ENCODE results near the gene ZNF274. TPM values are rescaled to one million over a fixed set of nuclear protein-coding genes. Genes with fewer than 3 reads are reported as not detected.
"Not testable (repeated sequence)": the region's sequence is repeated elsewhere in the genome, so short reads cannot be mapped to it uniquely, and the experiment has no call there.

Gene ZNF274
- total RNA-seq (2014; rRNA removed; shearing (Covaris generic); ENCODE audit: low replicate concordance): 4.7 and 5.4 TPM in 2 replicates

DNA sequence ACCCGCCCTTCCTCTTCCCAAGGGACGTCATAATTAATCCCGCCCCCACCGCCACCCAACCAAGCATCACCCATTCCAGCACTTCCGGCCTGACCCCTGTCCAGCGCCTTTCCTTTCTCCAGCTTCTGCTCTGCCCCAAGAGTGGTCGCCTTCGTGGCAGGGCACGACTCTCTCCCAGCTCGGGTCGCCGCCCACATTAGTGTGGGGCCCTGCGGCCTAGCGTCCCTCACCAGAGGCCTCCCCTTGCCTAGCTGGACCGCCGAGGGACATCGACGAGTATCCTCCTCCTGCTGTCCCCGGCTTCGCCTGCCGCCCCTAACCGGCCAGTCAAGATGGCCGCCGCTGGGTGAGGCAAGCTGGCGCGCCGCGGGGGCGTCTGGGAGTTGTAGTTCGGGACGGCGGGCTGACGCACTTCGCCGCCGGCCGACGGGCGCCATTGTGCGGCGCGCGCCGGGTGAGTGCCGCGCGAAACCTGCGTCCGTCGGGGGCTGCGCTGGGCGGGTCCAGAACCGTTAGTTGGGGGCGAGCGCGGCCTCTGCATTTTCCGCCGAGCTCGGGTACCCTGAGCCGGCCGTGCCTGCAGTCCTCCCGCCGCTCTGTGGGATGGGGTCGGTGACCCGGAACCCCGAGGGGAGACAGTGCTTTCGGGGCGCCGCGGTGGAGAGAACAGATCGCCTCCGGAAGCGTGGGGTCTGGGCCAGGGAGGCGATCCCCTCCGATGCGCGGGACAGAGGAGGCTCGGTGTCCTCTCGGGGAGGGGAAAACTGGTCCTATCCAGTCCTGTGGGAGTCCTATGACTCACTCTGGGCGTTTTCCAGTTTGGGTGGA lies at the start of gene ZNF274:
ZNF274 (plus strand) TSS at position 73 of the 828 bp plus-strand sequence. CDS start 905 bp downstream, outside the sequence.
- H3K4me3 ChIP-seq: peak within 1 kb of the TSS; percentile 59
- DNase-seq: peak; percentile 86
- peaks cover 55% of the 10 kb centered on the region for H3K9me3 ChIP-seq
- peaks cover 5% of the 10 kb centered on the region; the same call in 1 of the 2 replicates for H3K36me3 ChIP-seq
- H3K27me3 ChIP-seq: no peaks in the 10 kb centered on the region

DNA sequence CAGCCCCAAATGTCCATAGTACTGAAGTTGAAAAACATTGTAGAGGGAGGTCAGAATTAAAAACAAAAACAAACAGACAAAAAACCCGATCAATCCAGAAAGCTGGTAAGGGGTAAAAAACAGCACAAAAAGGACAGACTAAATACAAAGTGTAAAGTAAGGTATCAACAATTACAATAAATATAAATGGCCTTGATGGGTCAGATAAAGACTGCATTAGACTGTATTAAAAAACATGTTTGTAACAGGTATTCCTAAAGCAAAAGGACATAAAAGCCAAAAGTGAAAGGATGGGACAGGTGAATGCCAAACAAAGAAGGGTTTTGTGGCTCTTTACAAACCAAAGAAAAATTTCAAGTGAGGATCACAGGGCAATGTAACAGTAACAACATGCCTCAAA lies 48.6 kb upstream of the ZNF274 start:
- Histone ChIP-seq H3K36me3 (peaks cover 16% of the 10 kb centered on the region), H3K27me3 (no peaks in the 10 kb centered on the region), H3K4me3 (no peak overlapping the region), H3K9me3 (peaks cover 58% of the 10 kb centered on the region)
- DNase-seq: no peak

DNA sequence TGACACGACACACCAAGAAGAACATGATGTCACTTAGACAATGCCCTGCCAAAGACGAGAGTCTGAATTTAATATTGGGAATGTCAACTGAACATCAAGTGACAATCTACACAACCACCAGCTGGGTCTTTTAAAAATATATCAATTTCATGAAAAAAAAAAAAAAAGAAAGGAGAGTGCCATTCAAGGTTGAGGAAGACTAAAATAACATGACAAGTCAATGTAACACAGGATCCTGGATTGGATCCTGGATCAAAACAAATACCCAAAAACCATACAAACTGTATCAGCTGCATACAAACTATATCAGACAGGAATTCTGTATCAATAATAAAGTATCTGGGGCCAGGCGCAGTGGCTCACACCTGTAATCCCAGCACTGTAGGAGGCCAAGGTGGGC lies 37.0 kb upstream of the ZNF274 start:
- Histone ChIP-seq H3K27me3 (no peaks in the 10 kb centered on the region), H3K36me3 (peaks cover 7% of the 10 kb centered on the region), H3K9me3 (peaks cover 31% of the 10 kb centered on the region), H3K4me3 (no peak overlapping the region)
- no peak for DNase-seq

DNA sequence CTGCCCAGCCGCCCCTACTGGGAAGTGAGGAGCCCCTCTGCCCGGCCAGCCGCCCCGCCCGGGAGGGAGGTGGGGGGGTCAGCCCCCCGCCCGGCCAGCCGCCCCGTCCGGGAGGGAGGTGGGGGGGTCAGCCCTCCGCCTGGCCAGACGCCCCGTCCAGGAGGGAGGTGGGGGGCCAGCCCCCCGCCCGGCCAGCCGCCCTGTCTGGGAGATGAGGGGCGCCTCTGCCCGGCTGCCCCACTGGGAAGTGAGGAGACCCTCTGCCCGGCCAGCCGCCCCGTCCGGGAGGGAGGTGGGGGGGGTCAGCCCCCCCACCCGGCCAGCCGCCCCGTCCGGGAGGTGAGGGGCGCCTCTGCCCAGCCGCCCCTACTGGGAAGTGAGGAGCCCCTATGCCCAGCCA lies 35.4 kb upstream of the ZNF274 start:
- H3K9me3 ChIP-seq: peaks cover 35% of the 10 kb centered on the region
- H3K27me3 ChIP-seq, H3K4me3 ChIP-seq, H3K36me3 ChIP-seq, DNase-seq: not testable (repeated sequence)

DNA sequence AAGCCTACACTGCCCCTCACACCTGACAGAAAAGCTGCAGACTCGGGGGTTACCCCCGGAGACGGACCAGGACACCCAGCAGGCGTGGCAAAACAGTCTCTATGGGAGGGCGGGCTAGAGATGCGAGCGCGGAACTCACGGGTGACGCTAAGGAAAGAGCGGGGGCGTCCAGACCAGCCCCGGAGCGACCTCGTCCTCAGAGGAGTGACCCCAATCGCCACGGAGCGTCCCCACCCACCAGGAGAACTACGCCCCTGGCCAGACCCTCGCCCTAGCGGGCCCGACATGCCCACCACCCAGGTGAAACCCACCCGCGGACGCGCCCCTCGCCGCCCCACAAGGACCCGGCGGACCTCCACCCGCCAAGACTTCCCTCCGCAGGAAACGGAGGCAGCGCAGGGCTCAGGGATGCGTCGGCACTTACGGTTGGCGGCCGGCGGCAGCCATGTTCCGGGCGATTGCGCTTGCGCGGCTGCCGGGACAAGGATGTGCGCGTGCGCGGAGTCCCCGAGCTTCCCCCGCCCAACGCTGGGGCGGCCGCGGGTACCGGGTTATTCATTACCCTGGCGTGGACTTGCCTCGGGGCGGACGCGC lies 32.4 kb upstream of the ZNF274 start, which contains the start of gene ZNF329:
ZNF329 (minus strand) TSS at position 462 of the 594 bp plus-strand sequence. CDS start 21,286 bp downstream, outside the sequence.
- Histone ChIP-seq H3K4me3 (peak within 1 kb of the TSS; percentile 81), H3K27me3 (no peaks in the 10 kb centered on the region), H3K9me3 (peaks cover 42% of the 10 kb centered on the region), H3K36me3 (no peaks in the 10 kb centered on the region)
- DNase-seq: peak; percentile 84

DNA sequence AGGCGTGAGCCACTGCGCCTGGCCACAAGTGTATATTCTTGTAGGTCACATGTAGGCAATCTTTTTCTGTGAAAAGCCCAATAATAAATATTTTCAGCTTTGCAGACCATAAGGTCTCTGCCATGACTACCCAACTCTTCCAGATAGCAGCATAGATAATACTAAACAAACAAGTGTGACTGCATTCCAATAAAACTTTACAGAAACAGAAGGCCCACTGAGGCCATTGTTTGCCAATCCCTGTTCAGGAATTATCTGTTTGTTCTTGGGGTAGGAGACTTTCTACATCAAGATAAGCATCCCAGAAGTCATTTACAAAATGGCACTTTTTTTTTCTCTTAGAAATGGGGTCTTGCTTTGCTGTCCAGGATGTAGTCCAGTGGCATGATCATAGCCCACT lies 29.5 kb upstream of the ZNF274 start:
- no peak for DNase-seq
- H3K27me3 ChIP-seq: no peaks in the 10 kb centered on the region
- peaks cover 44% of the 10 kb centered on the region for H3K9me3 ChIP-seq
- H3K36me3 ChIP-seq: no peaks in the 10 kb centered on the region
- H3K4me3 ChIP-seq: no peak overlapping the region

DNA sequence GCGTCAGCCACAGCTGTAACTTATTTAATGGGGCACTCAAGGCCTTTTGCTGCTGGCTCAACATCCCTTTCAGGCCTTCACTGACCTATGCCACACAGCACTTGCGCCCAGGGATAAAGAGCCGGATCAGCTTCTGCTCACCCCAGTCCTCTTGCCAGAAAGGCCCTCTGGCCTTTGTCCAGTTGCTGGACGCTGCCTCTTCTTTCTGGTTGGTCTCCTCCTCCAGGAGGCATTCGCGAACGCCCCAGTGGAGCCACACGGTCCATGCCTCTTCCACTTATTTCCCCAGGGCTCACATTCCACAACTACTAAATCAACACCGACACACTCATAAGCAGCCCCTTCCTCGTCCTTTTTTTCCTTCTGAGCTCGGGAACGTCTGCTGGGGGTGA lies 28.6 kb upstream of the ZNF274 start:
- Histone ChIP-seq H3K36me3 (no peaks in the 10 kb centered on the region), H3K9me3 (peaks cover 42% of the 10 kb centered on the region), H3K4me3 (no peak overlapping the region), H3K27me3 (no peaks in the 10 kb centered on the region)
- DNase-seq: no peak

DNA sequence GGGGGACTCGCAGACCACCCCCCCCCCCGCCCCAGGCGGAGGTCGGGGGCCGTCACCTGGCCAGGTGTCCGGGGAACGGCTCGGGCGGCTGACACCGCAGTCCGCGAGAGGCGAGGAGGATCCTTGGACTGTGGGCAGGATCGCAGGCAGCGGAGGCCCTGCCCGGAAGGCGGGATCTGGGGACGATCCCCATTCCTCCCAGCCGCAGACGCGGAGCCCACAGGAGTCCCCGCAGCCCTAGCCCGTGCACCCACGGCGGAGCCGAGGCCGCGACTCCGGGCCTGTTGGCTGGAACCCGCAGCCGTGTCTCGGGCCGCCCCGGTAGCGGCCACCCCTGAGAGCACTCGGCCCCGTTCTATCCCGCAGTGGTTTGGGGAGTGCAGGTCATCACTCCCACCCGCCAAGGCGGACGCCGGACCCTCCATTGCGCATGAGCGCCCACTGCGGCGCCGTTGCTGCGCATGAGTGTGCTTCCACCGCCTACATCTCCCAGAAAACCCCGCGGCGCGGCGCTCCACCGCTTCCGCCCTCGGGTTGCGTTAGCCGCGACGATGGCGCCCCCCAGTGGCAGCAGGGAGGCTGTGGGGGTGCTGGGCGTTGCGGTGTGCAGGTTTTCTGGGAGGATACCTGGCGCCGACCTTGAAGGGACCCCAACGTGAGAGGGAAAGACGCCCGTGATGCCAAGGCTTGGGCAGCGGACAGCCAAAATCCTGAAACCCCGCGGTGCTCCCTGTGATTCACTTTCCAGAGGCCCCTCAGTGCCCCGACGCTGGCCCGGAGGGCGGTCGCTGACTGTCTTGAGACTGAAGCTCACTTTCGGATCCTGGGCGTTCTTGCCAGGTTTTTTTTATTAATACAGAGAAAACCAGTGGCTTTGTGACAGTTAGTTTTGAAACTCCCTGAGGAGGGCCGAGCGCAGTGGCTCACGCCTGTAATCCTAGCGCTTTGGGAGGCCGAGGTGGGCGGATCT lies 27.9 kb upstream of the ZNF274 start:
- Histone ChIP-seq H3K9me3 (peaks cover 35% of the 10 kb centered on the region), H3K27me3 (no peaks in the 10 kb centered on the region), H3K36me3 (no peaks in the 10 kb centered on the region), H3K4me3 (no peak overlapping the region)
- no peak for DNase-seq

DNA sequence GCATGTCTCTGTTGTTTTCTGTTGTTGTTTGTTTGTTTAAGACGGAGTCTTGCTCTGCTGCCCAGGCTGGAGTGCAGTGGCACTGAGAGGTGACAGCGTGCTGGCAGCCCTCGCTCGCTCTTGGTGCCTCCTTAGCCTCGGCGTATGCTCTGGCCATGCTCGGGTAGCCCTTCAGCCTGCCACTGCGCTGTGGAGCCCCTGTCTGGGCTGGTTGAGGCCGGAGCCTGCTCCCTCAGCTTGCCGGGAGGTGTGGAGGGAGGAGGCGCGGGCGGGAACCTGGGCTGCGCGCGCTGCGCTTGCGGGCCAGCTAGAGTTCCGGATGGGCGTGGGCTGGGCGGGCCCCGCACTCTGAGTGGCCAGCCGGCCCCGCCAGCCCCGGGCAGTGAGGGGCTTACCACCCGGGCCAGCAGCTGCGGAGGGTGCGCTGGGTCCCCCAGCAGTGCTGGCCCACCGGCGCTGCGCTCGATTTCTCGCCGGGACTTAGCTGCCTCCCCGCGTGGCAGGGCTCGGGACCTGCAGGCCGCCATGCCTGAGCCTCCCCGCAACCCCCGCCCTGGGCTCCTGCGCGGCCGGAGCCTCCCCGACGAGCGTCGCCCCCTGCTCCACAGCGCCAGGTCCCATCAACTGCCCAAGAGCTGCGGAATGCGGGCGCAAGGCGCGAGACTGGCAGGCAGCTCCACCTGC lies 25.7 kb upstream of the ZNF274 start:
- no peak overlapping the region for H3K4me3 ChIP-seq
- peaks cover 32% of the 10 kb centered on the region for H3K9me3 ChIP-seq
- no peaks in the 10 kb centered on the region for H3K36me3 ChIP-seq

DNA sequence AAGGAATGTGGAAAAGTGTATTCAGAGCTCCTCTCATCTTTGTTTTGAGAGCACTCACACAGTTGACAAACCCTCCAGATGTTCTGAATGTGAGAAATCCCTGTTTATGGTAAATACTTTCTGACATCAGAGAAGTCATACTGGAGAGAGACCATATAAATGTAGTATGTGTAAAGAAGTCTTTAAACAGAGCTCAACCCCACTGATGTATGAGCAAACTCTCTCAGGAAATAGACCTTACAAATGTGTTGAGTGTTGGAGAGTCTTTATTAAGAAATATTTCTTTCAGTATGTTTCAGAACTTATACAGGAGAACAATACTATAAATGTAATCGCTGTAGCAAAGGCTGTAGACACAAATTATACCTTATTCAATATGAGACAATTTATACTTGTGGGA lies 16.6 kb upstream of the ZNF274 start:
- no peaks in the 10 kb centered on the region for H3K27me3 ChIP-seq
- no peak for DNase-seq
- H3K9me3 ChIP-seq: peaks cover 52% of the 10 kb centered on the region
- H3K36me3 ChIP-seq: no peaks in the 10 kb centered on the region
- H3K4me3 ChIP-seq: no peak overlapping the region

More for the DNA sequence above, 25.7 kb upstream of the ZNF274 start:
- no peaks in the 10 kb centered on the region for H3K27me3 ChIP-seq
- no peak for DNase-seq

DNA sequence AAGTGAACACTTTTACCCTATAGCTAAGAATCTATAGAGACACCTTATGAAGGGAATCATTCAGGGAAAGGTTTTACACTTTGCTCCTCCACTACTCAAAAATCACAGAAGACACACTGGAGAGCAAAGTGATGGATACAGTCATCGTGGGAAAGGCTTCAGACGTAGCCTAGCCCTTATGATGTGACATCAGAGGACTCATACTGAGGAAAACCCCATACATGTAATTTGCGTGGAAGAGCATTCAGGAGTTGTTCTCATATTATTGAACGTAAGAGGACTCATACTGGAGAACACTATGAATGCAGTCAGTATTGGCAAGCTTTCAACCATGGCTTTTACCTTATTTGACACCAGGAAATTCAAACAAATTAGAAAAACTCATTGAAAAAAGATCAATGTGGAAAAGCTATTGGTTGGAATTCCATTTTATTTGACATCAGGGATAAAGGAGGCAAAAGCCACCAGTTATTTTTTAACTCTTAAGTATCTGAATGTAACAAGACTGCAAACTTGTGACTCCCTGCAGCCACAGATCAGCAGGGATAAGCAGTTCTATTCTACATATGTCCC lies 16.1 kb upstream of the ZNF274 start:
- Histone ChIP-seq H3K36me3 (no peaks in the 10 kb centered on the region), H3K27me3 (no peaks in the 10 kb centered on the region), H3K9me3 (peaks cover 47% of the 10 kb centered on the region), H3K4me3 (no peak overlapping the region)
- no peak for DNase-seq

DNA sequence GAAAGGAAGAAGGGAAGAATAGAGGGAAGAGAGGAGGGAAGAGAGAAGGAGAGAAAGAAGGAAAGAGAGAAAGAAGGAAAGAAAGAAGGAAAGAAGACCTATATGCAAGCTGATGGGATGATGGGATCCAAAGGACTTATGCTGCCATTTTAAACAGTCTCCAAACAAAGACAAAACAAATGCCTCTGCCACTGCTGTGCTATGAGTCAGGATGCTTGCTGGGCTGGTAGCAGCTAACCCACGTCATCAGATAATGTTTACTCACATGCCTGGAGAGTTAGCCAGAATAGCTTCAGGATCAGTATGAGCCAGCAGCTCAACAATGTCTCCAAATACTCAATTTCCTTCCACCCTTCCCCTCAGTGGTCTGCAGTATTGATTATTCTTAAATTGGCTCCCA lies 12.0 kb upstream of the ZNF274 start:
- H3K9me3 ChIP-seq: peaks cover 34% of the 10 kb centered on the region

DNA sequence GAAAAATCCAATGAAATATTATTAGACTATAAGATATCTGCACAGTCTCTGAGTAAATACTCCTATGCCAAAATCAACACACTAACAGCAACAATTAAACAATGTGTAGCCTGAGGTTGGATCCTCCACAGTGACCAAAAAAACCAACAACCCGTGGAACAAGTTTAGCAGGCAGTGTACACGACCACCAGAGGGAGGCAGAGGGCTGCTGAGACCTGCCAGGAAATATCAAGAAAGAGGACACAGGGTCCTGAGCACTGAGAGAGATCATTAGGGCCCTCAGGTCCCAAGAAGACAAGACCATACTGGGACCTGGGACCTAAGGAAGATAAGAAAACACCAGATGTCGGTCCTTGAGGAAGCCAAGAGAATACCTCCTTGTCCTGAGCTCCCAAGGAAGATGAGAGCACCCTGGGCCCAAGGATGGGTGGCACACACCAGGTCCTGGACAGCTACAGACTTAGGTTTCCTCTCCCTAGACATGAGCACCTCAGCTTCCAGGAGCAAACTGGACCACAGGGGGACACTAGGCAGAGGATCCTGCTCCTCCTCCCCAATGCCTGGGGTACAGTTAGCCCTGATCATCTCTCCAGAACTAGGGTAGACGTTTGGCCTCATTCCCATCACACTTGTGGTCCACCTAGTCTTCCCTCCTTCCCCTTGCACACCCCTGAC lies 822 bp upstream of the ZNF274 start:
- peak; percentile 40 for DNase-seq
- Histone ChIP-seq H3K9me3 (peaks cover 59% of the 10 kb centered on the region), H3K4me3 (peak overlapping the region; percentile 59), H3K36me3 (peaks cover 5% of the 10 kb centered on the region; the same call in 1 of the 2 replicates), H3K27me3 (no peaks in the 10 kb centered on the region)

More for the DNA sequence above, 12.0 kb upstream of the ZNF274 start:
- H3K36me3 ChIP-seq: no peaks in the 10 kb centered on the region
- H3K4me3 ChIP-seq: no peak overlapping the region
- DNase-seq: peak; percentile 40
- H3K27me3 ChIP-seq: no peaks in the 10 kb centered on the region

DNA sequence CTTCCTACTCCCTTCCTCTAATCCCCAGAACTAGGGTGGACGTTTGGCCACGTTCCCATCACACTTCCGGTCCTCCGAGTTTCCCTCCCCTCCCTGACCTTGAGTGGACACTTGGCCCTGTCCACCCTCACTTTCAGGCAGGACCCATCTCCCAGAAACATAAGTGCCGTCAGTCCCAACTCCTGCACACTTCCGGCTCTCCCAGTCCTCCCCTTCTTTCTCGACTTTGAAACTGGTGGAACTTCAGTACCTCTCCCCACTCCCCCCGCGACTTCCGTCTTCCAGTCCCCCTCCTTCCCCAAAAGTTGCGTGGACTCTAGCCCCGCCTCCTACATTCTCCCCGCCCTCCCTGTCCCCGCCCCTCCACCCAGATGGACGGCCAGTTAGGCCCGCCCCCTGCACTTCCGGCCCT lies 278 bp upstream of the ZNF274 start:
- H3K27me3 ChIP-seq: no peaks in the 10 kb centered on the region
- peaks cover 5% of the 10 kb centered on the region; the same call in 1 of the 2 replicates for H3K36me3 ChIP-seq
- DNase-seq: no peak
- peaks cover 56% of the 10 kb centered on the region for H3K9me3 ChIP-seq
- H3K4me3 ChIP-seq: peak overlapping the region; percentile 59

DNA sequence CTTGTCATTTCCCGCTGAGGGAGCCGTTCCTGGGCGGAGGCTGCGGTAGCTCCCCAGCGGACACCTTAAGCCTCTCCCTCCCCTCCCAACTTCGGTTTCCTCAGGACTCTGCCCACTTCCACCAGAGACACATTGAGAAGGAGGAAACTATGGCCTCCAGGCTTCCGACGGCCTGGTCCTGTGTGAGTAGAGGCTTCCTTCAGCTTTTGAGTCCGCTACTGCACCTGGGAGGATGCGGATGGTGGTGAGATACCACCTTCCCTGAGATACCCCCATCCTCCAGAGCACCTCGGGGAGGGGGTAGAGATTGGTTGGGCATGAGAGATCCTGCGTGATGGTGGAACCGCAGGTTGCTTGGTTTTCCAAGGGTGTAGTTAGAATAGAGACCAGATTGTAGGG lies 955 bp downstream of the ZNF274 start:
- H3K27me3 ChIP-seq: no peaks in the 10 kb centered on the region
- peaks cover 5% of the 10 kb centered on the region; the same call in 1 of the 2 replicates for H3K36me3 ChIP-seq
- H3K9me3 ChIP-seq: peaks cover 56% of the 10 kb centered on the region
- peak overlapping the region; percentile 59 for H3K4me3 ChIP-seq
- DNase-seq: no peak

All from MG63 (cell line).